ENCODE results near the gene DNAJB8. TPM values are rescaled to one million over a fixed set of nuclear protein-coding genes. Genes with fewer than 3 reads are reported as not detected.

The DNAJB8 gene
- total RNA-seq, 1 experiment from 2014 or later, result not detected

- CTCF ChIA-PET, result interaction anchor here (0.5 kb wide), 1 partner anchor 399 kb away, joined by 3 read pairs; no protein-coding TSS in a partner anchor
- BruUV-seq (replicated peaks), result TSS peak; percentile 34
These were observed 23.4 kb upstream of the DNAJB8 start for GRCh38 chr3:128489927-128490649.

GRCh38 chr3:128489674-128489926, 22.9 kb upstream of the DNAJB8 start:
- TF ChIP-seq EZH2phosphoT487 (IDR thresholded peaks at IDR 0.05; ENCODE audit: borderline replicate concordance, low read length) (no peak), CTCF (conservative IDR thresholded peaks at IDR 0.05; ENCODE audit: low read depth, low read length) (no peak), EZH2 (IDR thresholded peaks at IDR 0.05; ENCODE audit: low read length, unreplicated experiment) (no peak)
- CTCF ChIA-PET, result interaction anchor here (0.5 kb wide), 1 partner anchor 398 kb away, joined by 3 read pairs; no protein-coding TSS in a partner anchor
- H3K4me1 ChIP-seq (ENCODE audit: insufficient read depth, low read length), result peaks cover 18% of the 10 kb centered on the region
- no peaks in the 10 kb centered on the region for H3K36me3 ChIP-seq (ENCODE audit: low read depth, low read length)
- peak overlapping the region; percentile 92 for H3K4me2 ChIP-seq (ENCODE audit: low read length)
- POLR2A ChIA-PET (ENCODE audit: unreplicated experiment), result no interaction called here
- H3K9me2 ChIP-seq (replicated peaks; ENCODE audit: low read length), result no peaks in the 10 kb centered on the region
- peak overlapping the region; percentile 84 for H3K9ac ChIP-seq (ENCODE audit: low read length)
- no peak for ATAC-seq
- intact Hi-C loops (cut with micrococcal nuclease), result loop anchor here (2.0 kb wide), 1 partner anchor 57 kb away; no protein-coding TSS in a partner anchor
- DNase-seq, result no peak
- H3K4me3 ChIP-seq (ENCODE audit: low read length), result peak overlapping the region; percentile 93
- H3K27me3 ChIP-seq (ENCODE audit: low read length), result no peaks in the 10 kb centered on the region
- peak overlapping the region; percentile 60 for H3K27ac ChIP-seq (ENCODE audit: low read length)
- H3F3A ChIP-seq (ENCODE audit: low read length, unreplicated experiment), result no peaks in the 10 kb centered on the region
- peaks cover 93% of the 10 kb centered on the region for H3K79me2 ChIP-seq (ENCODE audit: low read length)
- no peaks in the 10 kb centered on the region for H3K9me3 ChIP-seq (ENCODE audit: low read length)
- no peaks in the 10 kb centered on the region; the same call in 1 of the 2 replicates for H4K20me1 ChIP-seq (ENCODE audit: low read length)
- H2AFZ ChIP-seq (ENCODE audit: low read length), result peak overlapping the region; percentile 58; the same call in 1 of the 2 replicates
- no TSS peak for BruUV-seq (replicated peaks)

More at GRCh38 chr3:128489927-128490649, 23.4 kb upstream of the DNAJB8 start:
- Histone ChIP-seq H3K9me2 (replicated peaks; ENCODE audit: low read length) (no peaks in the 10 kb centered on the region), H4K20me1 (ENCODE audit: low read length) (no peaks in the 10 kb centered on the region; the same call in 1 of the 2 replicates), H2AFZ (ENCODE audit: low read length) (peak overlapping the region; percentile 58; the same call in 1 of the 2 replicates), H3K4me3 (ENCODE audit: low read length) (peak overlapping the region; percentile 93), H3K27me3 (ENCODE audit: low read length) (no peaks in the 10 kb centered on the region), H3K27ac (ENCODE audit: low read length) (peak overlapping the region; percentile 60), H3K9ac (ENCODE audit: low read length) (peak overlapping the region; percentile 84), H3F3A (ENCODE audit: low read length, unreplicated experiment) (no peaks in the 10 kb centered on the region), H3K9me3 (ENCODE audit: low read length) (no peaks in the 10 kb centered on the region), H3K36me3 (ENCODE audit: low read depth, low read length) (no peaks in the 10 kb centered on the region), H3K4me1 (ENCODE audit: insufficient read depth, low read length) (peaks cover 13% of the 10 kb centered on the region), H3K79me2 (ENCODE audit: low read length) (peaks cover 88% of the 10 kb centered on the region), H3K4me2 (ENCODE audit: low read length) (peak overlapping the region; percentile 92)
- no peak for TF ChIP-seq EZH2 (IDR thresholded peaks at IDR 0.05; ENCODE audit: low read length, unreplicated experiment)
- TF ChIP-seq CTCF (conservative IDR thresholded peaks at IDR 0.05; ENCODE audit: low read depth, low read length), result 0 out of 2 replicates have a peak, but pooled peaks have one; percentile 11
- TF ChIP-seq EZH2phosphoT487 (IDR thresholded peaks at IDR 0.05; ENCODE audit: borderline replicate concordance, low read length), result no peak
- intact Hi-C loops (cut with micrococcal nuclease), result loop anchor here (2.0 kb wide), 1 partner anchor 57 kb away; no protein-coding TSS in a partner anchor
- POLR2A ChIA-PET (ENCODE audit: unreplicated experiment), result no interaction called here
- ATAC-seq (no peak), DNase-seq (peak; percentile 65)

Measured in PC-3 (cell line).